K562 (cell line): ENCODE data around the gene RORB.

ENCODE experiments used
- GTF2E2 ChIP-seq: fragments of 200-800 bp; sonication (Bioruptor generic); IDR thresholded peaks from 2 replicates; pipeline ENCODE4 v1.6.1; 2016; ENCODE audit warnings: missing genetic modification characterization, missing compliant biosample characterization
- MAX ChIP-seq: sonication (generic); formaldehyde crosslinking; IDR thresholded peaks from 2 replicates; pipeline ENCODE4 v1.9.0; 2022; ENCODE audit warnings: mild to moderate bottlenecking, missing genetic modification reagents
- MEF2A ChIP-seq: IDR thresholded peaks from 2 replicates; pipeline ENCODE4 v1.6.1; 2011; ENCODE audit warnings: low read depth, mild to moderate bottlenecking, low read length, moderate library complexity; ENCODE audit not compliant: control insufficient read depth
- MITF ChIP-seq: IDR thresholded peaks from 2 replicates; pipeline ENCODE4 v1.6.1; 2014; ENCODE audit warnings: antibody characterized with exemption
- PHF8 ChIP-seq: fragments of 200-600 bp; sonication (generic); IDR thresholded peaks from 2 replicates; pipeline ENCODE4 v1.6.1; 2012; ENCODE audit warnings: mixed run types, mild to moderate bottlenecking, inconsistent platforms, low read length, moderate library complexity, borderline replicate concordance
- POLR2H ChIP-seq: IDR thresholded peaks from 2 replicates; pipeline ENCODE4 v1.6.1; 2016; ENCODE audit warnings: missing genetic modification characterization, low read depth, mild to moderate bottlenecking, control low read depth, missing compliant biosample characterization, moderate library complexity
- RB1 ChIP-seq: fragments of 450-650 bp; IDR thresholded peaks from 2 replicates; pipeline ENCODE4 v1.6.1; 2017; ENCODE audit warnings: low read depth, mild to moderate bottlenecking
- ZC3H4 ChIP-seq: sonication (generic); formaldehyde crosslinking; IDR thresholded peaks from 2 replicates; pipeline ENCODE4 v1.9.0; 2021; ENCODE audit warnings: missing genetic modification reagents, borderline replicate concordance
- ZEB2 ChIP-seq: fragments of 450-650 bp; IDR thresholded peaks from 2 replicates; pipeline ENCODE4 v1.6.1; 2016
- ZNF785 ChIP-seq: fragments of 250-450 bp; sonication (Bioruptor Pico); IDR thresholded peaks from 2 replicates; pipeline ENCODE4 v1.4.0; 2020; ENCODE audit warnings: mild to moderate bottlenecking
- TF ChIP-seq, protein P1 (sequence below): fragments of 250-450 bp; sonication (Bioruptor Pico); IDR thresholded peaks from 2 replicates; pipeline ENCODE4 v1.8.0; 2021; ENCODE audit warnings: mild to moderate bottlenecking, moderate library complexity

- TF ChIP-seq, protein P1, sequence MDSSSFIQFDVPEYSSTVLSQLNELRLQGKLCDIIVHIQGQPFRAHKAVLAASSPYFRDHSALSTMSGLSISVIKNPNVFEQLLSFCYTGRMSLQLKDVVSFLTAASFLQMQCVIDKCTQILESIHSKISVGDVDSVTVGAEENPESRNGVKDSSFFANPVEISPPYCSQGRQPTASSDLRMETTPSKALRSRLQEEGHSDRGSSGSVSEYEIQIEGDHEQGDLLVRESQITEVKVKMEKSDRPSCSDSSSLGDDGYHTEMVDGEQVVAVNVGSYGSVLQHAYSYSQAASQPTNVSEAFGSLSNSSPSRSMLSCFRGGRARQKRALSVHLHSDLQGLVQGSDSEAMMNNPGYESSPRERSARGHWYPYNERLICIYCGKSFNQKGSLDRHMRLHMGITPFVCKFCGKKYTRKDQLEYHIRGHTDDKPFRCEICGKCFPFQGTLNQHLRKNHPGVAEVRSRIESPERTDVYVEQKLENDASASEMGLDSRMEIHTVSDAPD, result no peak
- TF ChIP-seq RB1 (no peak), MITF (no peak), MEF2A (no peak), PHF8 (no peak), ZEB2 (no peak), ZNF785 (CRISPR knock-in tag) (no peak), GTF2E2 (tag) (no peak), ZC3H4 (CRISPR knock-in tag) (no peak), MAX (CRISPR knock-in tag) (no peak), POLR2H (tag) (no peak)
Measured at GRCh38 chr9:74643303-74643923, 146.3 kb downstream of the RORB start.
